ENCODE data around the gene COL8A1. TPM values are rescaled to one million over a fixed set of nuclear protein-coding genes. Genes with fewer than 3 reads are reported as not detected.

The COL8A1 gene
- total RNA-seq, 1 donor from 2014 or later = 23.1 TPM

GRCh38 chr3:99765042-99765942 lies 126.9 kb downstream of the COL8A1 start:
- Histone ChIP-seq H3K4me3 (no peak overlapping the region), H3K27ac (no peak overlapping the region), H3K9me3 (no peaks in the 10 kb centered on the region), H3K27me3 (no peaks in the 10 kb centered on the region), H3K36me3 (no peaks in the 10 kb centered on the region), H3K4me1 (no peaks in the 10 kb centered on the region)
- TF ChIP-seq, protein P1, sequence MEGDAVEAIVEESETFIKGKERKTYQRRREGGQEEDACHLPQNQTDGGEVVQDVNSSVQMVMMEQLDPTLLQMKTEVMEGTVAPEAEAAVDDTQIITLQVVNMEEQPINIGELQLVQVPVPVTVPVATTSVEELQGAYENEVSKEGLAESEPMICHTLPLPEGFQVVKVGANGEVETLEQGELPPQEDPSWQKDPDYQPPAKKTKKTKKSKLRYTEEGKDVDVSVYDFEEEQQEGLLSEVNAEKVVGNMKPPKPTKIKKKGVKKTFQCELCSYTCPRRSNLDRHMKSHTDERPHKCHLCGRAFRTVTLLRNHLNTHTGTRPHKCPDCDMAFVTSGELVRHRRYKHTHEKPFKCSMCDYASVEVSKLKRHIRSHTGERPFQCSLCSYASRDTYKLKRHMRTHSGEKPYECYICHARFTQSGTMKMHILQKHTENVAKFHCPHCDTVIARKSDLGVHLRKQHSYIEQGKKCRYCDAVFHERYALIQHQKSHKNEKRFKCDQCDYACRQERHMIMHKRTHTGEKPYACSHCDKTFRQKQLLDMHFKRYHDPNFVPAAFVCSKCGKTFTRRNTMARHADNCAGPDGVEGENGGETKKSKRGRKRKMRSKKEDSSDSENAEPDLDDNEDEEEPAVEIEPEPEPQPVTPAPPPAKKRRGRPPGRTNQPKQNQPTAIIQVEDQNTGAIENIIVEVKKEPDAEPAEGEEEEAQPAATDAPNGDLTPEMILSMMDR (IDR thresholded peaks at IDR 0.05) = no peak
- TF ChIP-seq POLR2A (IDR thresholded peaks at IDR 0.05) (no peak), POLR2AphosphoS5 (IDR thresholded peaks at IDR 0.05; ENCODE audit: insufficient read depth in 1 of 2, low read depth in 1 of 2) (no peak)
- intact Hi-C loops (cut with DNase I) = no loop called here
- DNase-seq (ENCODE audit: extremely low spot score in 2 of 2) = no peak

- intact Hi-C loops (cut with DNase I) = no loop called here
- no peak overlapping the region for H3K27ac ChIP-seq
- H3K4me1 ChIP-seq = no peaks in the 10 kb centered on the region
- no peaks in the 10 kb centered on the region for H3K36me3 ChIP-seq
- H3K9me3 ChIP-seq = no peaks in the 10 kb centered on the region
- H3K27me3 ChIP-seq = no peaks in the 10 kb centered on the region
- no peak for TF ChIP-seq POLR2A (IDR thresholded peaks at IDR 0.05)
- TF ChIP-seq, protein P1 (IDR thresholded peaks at IDR 0.05) = no peak
- no peak for TF ChIP-seq POLR2AphosphoS5 (IDR thresholded peaks at IDR 0.05; ENCODE audit: insufficient read depth in 1 of 2, low read depth in 1 of 2)
- H3K4me3 ChIP-seq = no peak overlapping the region
- no peak for DNase-seq (ENCODE audit: extremely low spot score in 2 of 2)
These were observed 128.9 kb downstream of the COL8A1 start for GRCh38 chr3:99767291-99767690.

DNA sequence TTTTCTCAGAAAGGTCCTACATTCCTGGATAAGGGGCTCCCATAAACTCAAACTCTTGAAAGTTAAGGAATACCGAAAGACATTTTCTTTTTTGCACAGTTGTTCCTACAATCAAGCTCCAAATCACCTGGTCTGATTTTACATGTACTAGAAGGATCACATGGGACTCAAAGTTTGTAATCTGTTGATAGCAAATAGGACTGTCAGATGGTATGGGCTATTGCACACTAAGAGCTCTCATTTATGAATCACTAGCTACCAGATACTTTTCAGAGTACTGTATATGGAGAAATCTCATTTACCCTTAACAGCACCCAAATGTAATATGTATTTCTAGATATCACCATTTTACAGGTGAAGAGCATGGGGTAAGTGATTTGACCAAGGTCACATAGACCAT lies 129.7 kb downstream of the COL8A1 start:
- H3K4me1 ChIP-seq = no peaks in the 10 kb centered on the region
- no peaks in the 10 kb centered on the region for H3K27me3 ChIP-seq
- H3K36me3 ChIP-seq = no peaks in the 10 kb centered on the region
- H3K9me3 ChIP-seq = no peaks in the 10 kb centered on the region
- intact Hi-C loops (cut with DNase I) = no loop called here
- DNase-seq (ENCODE audit: extremely low spot score in 2 of 2) = no peak
- H3K4me3 ChIP-seq = no peak overlapping the region
- H3K27ac ChIP-seq = no peak overlapping the region
- TF ChIP-seq POLR2AphosphoS5 (IDR thresholded peaks at IDR 0.05; ENCODE audit: insufficient read depth in 1 of 2, low read depth in 1 of 2) (no peak), POLR2A (IDR thresholded peaks at IDR 0.05) (no peak)
- TF ChIP-seq, protein P1 (IDR thresholded peaks at IDR 0.05) = no peak

GRCh38 chr3:99768808-99769501 lies 130.6 kb downstream of the COL8A1 start:
- DNase-seq (ENCODE audit: extremely low spot score in 2 of 2) = no peak
- no peaks in the 10 kb centered on the region for H3K36me3 ChIP-seq
- no peaks in the 10 kb centered on the region for H3K9me3 ChIP-seq
- no peaks in the 10 kb centered on the region for H3K4me1 ChIP-seq
- intact Hi-C loops (cut with DNase I) = no loop called here
- H3K27ac ChIP-seq = no peak overlapping the region
- no peak overlapping the region for H3K4me3 ChIP-seq
- no peaks in the 10 kb centered on the region for H3K27me3 ChIP-seq
- TF ChIP-seq POLR2A (IDR thresholded peaks at IDR 0.05) (no peak), POLR2AphosphoS5 (IDR thresholded peaks at IDR 0.05; ENCODE audit: insufficient read depth in 1 of 2, low read depth in 1 of 2) (no peak)
- TF ChIP-seq, protein P1 (IDR thresholded peaks at IDR 0.05) = no peak

Measured in vagina (tissue), 2 donors.